B cell (primary cell): Measurements from ENCODE around the gene RAB11FIP3. TPM values are rescaled to one million over a fixed set of nuclear protein-coding genes. Genes with fewer than 3 reads are reported as not detected.

Experiments
- ATAC-seq: fragments of 200-7000 bp; cut with Tn5 transposase; one replicate; pipeline ENCODE4 v1.10.0; 2021; ENCODE audit warnings: low read depth, mild to moderate bottlenecking, moderate number of reproducible peaks, moderate library complexity
- CTCF ChIA-PET: fragments of 350-600 bp; sonication (Branson Sonifier 250); formaldehyde crosslinking; loops from one replicate; lab custom pipeline; 2021; ENCODE audit warnings: antibody characterized with exemption, inconsistent platforms; lab: Charles Lee
- POLR2A ChIA-PET: fragments of 350-600 bp; sonication (Branson Sonifier 250); formaldehyde crosslinking; loops from one replicate; lab custom pipeline; 2021; ENCODE audit warnings: antibody characterized with exemption; lab: Charles Lee
- DNase-seq: peaks from one replicate; pipeline ENCODE4 v3.0.0; 2013
- H2AFZ ChIP-seq: 2 replicates; pipeline ENCODE4 v1.6.1; 2012; ENCODE audit warnings: mild to moderate bottlenecking, low read depth, low read length; ENCODE audit not compliant: insufficient read depth, poor library complexity, severe bottlenecking
- H3K27ac ChIP-seq, 2 donors: 1 replicate in 1 of 2; 2 replicates in 1 of 2; pipeline ENCODE4 v1.5.1; 2012 to 2013; ENCODE audit warnings: low read length in 2 of 2, mild to moderate bottlenecking in 2 of 2, moderate library complexity in 1 of 2
- H3K27me3 ChIP-seq, 4 experiments: fragments of 200-600 bp in 1 of 4; sonication (generic) in 1 of 4; replicated peaks in 1 of 4; 1 replicate in 2 of 4; 2 replicates in 2 of 4; pipeline versions ENCODE4 v1.6.1 to v1.7.0; 2013 to 2016; ENCODE audit warnings: low read length in 3 of 4, mild to moderate bottlenecking in 2 of 4, mixed read lengths in 1 of 4, moderate library complexity in 1 of 4; ENCODE audit not compliant: insufficient read depth in 4 of 4, control insufficient read depth in 3 of 4; ENCODE audit errors: control extremely low read depth in 1 of 4
- H3K36me3 ChIP-seq, 2 experiments: replicated peaks in 1 of 2; 1 replicate in 1 of 2; 2 replicates in 1 of 2; pipeline versions ENCODE4 v1.6.1 to v1.7.1; 2013; ENCODE audit warnings: low read length in 1 of 2; ENCODE audit not compliant: insufficient read depth in 2 of 2, control insufficient read depth in 1 of 2; ENCODE audit errors: control extremely low read depth in 1 of 2, extremely low read depth in 1 of 2
- H3K4me1 ChIP-seq, 2 donors: fragments of 200-600 bp in 1 of 2; sonication (generic) in 1 of 2; 1 replicate in 1 of 2; 2 replicates in 1 of 2; pipeline versions ENCODE4 v1.5.1 to v1.6.1; 2013 to 2017; ENCODE audit warnings: low read length in 2 of 2; ENCODE audit not compliant: control insufficient read depth in 2 of 2, insufficient read depth in 2 of 2
- H3K4me2 ChIP-seq: replicated peaks from 2 replicates; pipeline ENCODE3; 2012; ENCODE audit warnings: mild to moderate bottlenecking, low read depth, low read length; ENCODE audit not compliant: poor library complexity, severe bottlenecking
- H3K4me3 ChIP-seq, 5 experiments: fragments of 200-600 bp in 1 of 5; sonication (generic) in 1 of 5; 1 replicate in 3 of 5; 2 replicates in 2 of 5; pipeline versions ENCODE4 v1.5.1 to v1.7.0; 2011 to 2016; ENCODE audit warnings: low read length in 4 of 5, mild to moderate bottlenecking in 4 of 5, low read depth in 2 of 5, control low read depth in 1 of 5, moderate library complexity in 1 of 5; ENCODE audit not compliant: insufficient read depth in 1 of 5; ENCODE audit errors: control extremely low read depth in 1 of 5, extremely low read depth in 1 of 5
- H3K79me2 ChIP-seq: fragments of 200-600 bp; sonication (generic); one replicate; pipeline ENCODE4 v1.6.0; 2016; ENCODE audit warnings: low read length; ENCODE audit not compliant: control insufficient read depth, insufficient read depth
- H3K9ac ChIP-seq: fragments of 200-600 bp; sonication (generic); 2 replicates; pipeline ENCODE4 v1.6.1; 2017; ENCODE audit warnings: mild to moderate bottlenecking, low read length, moderate library complexity
- H3K9me3 ChIP-seq, 3 donors: one replicate each; pipeline versions ENCODE4 v1.6.1 to v1.7.1; 2013; ENCODE audit warnings: low read length in 2 of 3; ENCODE audit not compliant: control insufficient read depth in 2 of 3, insufficient read depth in 1 of 3; ENCODE audit errors: control extremely low read depth in 1 of 3
- H4K20me1 ChIP-seq: 2 replicates; pipeline ENCODE4 v1.6.0; 2012; ENCODE audit warnings: mild to moderate bottlenecking, low read length; ENCODE audit not compliant: insufficient read depth, control insufficient read depth, poor library complexity, severe bottlenecking
- H3K27ac Mint-ChIP-seq: one replicate; pipeline ENCODE4 v1.8.0; 2021; ENCODE audit warnings: mixed read lengths
- H3K27me3 Mint-ChIP-seq: one replicate; pipeline ENCODE4 v1.8.0; 2021; ENCODE audit warnings: mixed read lengths
- H3K4me1 Mint-ChIP-seq: one replicate; pipeline ENCODE4 v1.8.0; 2021; ENCODE audit warnings: mixed read lengths
- H3K4me3 Mint-ChIP-seq: one replicate; pipeline ENCODE4 v1.8.0; 2021; ENCODE audit warnings: mixed read lengths
- H3K9me3 Mint-ChIP-seq: one replicate; pipeline ENCODE4 v1.8.0; 2022; ENCODE audit warnings: mixed read lengths; ENCODE audit not compliant: insufficient read depth
- EZH2 ChIP-seq: IDR thresholded peaks from 2 replicates; pipeline ENCODE4 v1.6.1; 2012; ENCODE audit warnings: borderline replicate concordance, low read depth, mild to moderate bottlenecking, moderate library complexity, low read length; ENCODE audit not compliant: insufficient read depth, poor library complexity, severe bottlenecking
- WGBS: methylation state at CpG from one replicate; pipeline ENCODE4 v1.1.5; 2013; ENCODE audit warnings: missing lambda C conversion rate; ENCODE audit not compliant: insufficient coverage; 5-methylcytosine and 5-hydroxymethylcytosine counted together
- intact Hi-C: fragments of 100-400 bp; cut with micrococcal nuclease; formaldehyde crosslinking; loops from one replicate; pipeline ENCODE4 v1.10.0; 2022
- polyA plus RNA-seq: library from polyadenylated mRNA; depleted of rRNA; stranded (reverse); fragments of >200 nt; gene quantifications from 2 replicates; pipeline ENCODE4 v1.2.3, GENCODE V29; 2012
- total RNA-seq, 2 donors: library from RNA; stranded (reverse); fragments of 120-200 nt in 1 of 2; gene quantifications; 1 replicate in 1 of 2; 2 replicates in 1 of 2; pipeline versions ENCODE4 v1.2.3 to v1.2.4, GENCODE V29; 2013 to 2022
- TF ChIP-seq, protein P1 (sequence below): fragments of 200-600 bp; IDR thresholded peaks from one replicate; pipeline ENCODE4 v1.8.0; 2022; ENCODE audit warnings: antibody characterized with exemption, mild to moderate bottlenecking

Gene RAB11FIP3
- total and polyA plus RNA-seq, 2 donors (not counting 1 experiment from before 2014, with no cell fraction given) = 24.3 to 57.2 TPM

DNA sequence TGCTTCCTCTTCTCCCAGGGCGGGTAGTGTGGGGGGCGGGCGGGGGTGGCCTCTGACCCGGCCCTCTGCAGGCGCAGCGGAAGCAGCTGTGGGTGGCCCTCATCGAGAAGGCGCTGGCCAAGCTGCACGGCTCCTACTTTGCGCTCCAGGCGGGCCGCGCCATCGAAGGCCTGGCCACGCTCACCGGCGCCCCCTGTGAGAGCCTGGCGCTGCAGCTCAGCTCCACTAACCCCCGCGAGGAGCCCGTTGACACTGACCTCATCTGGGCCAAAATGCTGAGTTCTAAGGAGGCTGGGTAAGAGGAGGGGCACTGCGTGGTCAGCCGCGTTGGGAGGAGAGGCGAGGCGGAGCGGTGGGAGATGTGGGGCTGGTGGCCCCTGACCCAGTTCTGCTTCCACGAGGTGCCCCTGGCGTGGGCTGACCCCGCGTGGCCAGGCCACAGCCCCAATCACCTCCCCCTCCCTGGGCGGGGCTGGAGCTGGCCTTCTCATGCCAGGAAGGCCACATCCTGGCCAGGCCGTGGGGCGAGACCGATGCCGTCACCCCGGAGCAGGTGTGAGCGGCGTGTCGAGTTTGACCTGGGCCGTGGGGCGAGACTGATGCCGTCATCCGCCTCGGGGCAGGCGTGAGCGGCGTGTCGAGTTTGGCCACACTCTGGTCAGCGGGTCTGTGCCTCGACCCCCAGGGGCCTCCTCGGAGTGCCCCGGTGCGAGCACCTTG lies 124.3 kb downstream of the RAB11FIP3 start:
- H3K79me2 ChIP-seq = peaks cover 3% of the 10 kb centered on the region
- H3K27me3 Mint-ChIP-seq = no peaks in the 10 kb centered on the region
- no peak overlapping the region for H3K9ac ChIP-seq
- H3K36me3 ChIP-seq = peaks cover 0 to 8% of the 10 kb centered on the region in 2 experiments
- intact Hi-C loops = no loop called here
- H2AFZ ChIP-seq = no peak overlapping the region
- DNase-seq (no peak), ATAC-seq (no peak)
- ChIA-PET POLR2A (no interaction called here), CTCF (no interaction called here)
- no peak for TF ChIP-seq EZH2
- TF ChIP-seq, protein P1, sequence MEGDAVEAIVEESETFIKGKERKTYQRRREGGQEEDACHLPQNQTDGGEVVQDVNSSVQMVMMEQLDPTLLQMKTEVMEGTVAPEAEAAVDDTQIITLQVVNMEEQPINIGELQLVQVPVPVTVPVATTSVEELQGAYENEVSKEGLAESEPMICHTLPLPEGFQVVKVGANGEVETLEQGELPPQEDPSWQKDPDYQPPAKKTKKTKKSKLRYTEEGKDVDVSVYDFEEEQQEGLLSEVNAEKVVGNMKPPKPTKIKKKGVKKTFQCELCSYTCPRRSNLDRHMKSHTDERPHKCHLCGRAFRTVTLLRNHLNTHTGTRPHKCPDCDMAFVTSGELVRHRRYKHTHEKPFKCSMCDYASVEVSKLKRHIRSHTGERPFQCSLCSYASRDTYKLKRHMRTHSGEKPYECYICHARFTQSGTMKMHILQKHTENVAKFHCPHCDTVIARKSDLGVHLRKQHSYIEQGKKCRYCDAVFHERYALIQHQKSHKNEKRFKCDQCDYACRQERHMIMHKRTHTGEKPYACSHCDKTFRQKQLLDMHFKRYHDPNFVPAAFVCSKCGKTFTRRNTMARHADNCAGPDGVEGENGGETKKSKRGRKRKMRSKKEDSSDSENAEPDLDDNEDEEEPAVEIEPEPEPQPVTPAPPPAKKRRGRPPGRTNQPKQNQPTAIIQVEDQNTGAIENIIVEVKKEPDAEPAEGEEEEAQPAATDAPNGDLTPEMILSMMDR = no peak
- H3K4me1 ChIP-seq = no peaks in the 10 kb centered on the region
- no peaks in the 10 kb centered on the region for H3K9me3 ChIP-seq
- no peaks in the 10 kb centered on the region for H3K27me3 ChIP-seq
- no peaks in the 10 kb centered on the region for H3K4me1 Mint-ChIP-seq
- H3K27ac ChIP-seq = no peak overlapping the region
- H3K9me3 Mint-ChIP-seq = no peaks in the 10 kb centered on the region
- 98% methylated on average over 51 of the region's 54 CpGs for WGBS
- H3K4me3 Mint-ChIP-seq = no peak overlapping the region
- H3K4me2 ChIP-seq = no peak overlapping the region
- no peak overlapping the region for H3K4me3 ChIP-seq
- H4K20me1 ChIP-seq = no peaks in the 10 kb centered on the region
- no peak overlapping the region for H3K27ac Mint-ChIP-seq

DNA sequence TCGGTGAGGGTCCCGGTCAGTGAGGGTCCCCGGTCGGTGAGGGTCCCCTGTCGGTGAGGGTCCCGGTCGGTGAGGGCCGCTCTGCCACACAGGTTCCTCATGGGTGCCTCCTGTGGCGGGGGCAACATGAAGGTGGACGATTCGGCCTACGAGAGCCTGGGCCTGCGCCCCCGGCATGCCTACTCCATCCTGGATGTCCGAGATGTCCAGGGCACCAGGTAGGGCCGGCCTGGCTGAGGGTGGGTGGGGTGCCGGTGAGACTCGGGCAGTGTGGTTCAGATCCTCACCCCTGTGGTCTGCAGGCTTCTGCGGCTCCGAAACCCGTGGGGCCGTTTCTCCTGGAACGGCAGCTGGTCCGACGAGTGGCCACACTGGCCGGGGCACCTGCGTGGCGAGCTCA lies 125.8 kb downstream of the RAB11FIP3 start:
- TF ChIP-seq EZH2 = no peak
- TF ChIP-seq, protein P1 = no peak
- H3K4me3 ChIP-seq = no peak overlapping the region
- peaks cover 0 to 8% of the 10 kb centered on the region in 2 experiments for H3K36me3 ChIP-seq
- no peak overlapping the region for H3K27ac Mint-ChIP-seq
- no peak overlapping the region for H3K9ac ChIP-seq
- H3K79me2 ChIP-seq = peaks cover 3% of the 10 kb centered on the region
- H3K4me1 Mint-ChIP-seq = no peaks in the 10 kb centered on the region
- ChIA-PET POLR2A (no interaction called here), CTCF (no interaction called here)
- no peaks in the 10 kb centered on the region for H3K4me1 ChIP-seq
- no peaks in the 10 kb centered on the region for H3K27me3 ChIP-seq
- H3K9me3 ChIP-seq = no peaks in the 10 kb centered on the region
- DNase-seq = no peak
- no peak overlapping the region for H2AFZ ChIP-seq
- H3K4me2 ChIP-seq = no peak overlapping the region
- H3K4me3 Mint-ChIP-seq = no peak overlapping the region
- H3K27me3 Mint-ChIP-seq = no peaks in the 10 kb centered on the region
- no peaks in the 10 kb centered on the region for H4K20me1 ChIP-seq
- intact Hi-C loops = no loop called here
- H3K9me3 Mint-ChIP-seq = no peaks in the 10 kb centered on the region
- ATAC-seq = no peak
- no peak overlapping the region for H3K27ac ChIP-seq
- WGBS = 99% methylated on average over 28 of the region's 28 CpGs
